ENCODE data around the gene PPIP5K2.

The PPIP5K2 gene

DNA sequence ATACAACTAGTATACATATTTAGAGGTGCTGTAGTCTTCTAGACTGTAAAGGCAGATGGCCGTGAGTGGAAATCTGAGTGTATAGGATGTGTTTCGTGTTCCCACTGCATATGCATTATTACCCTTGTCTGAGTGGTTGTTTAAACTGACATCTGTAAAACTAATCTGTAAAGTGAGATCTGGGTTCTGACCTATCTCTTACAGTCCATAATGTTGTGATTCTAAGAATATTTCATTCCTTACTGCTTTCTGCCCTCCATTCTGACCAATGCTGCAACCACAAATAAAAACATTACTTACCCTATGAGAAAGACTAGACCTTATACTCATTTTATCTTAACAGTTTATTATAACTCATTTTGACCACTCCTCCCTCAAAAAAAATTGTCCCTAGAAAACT, 90.9 kb downstream of the PPIP5K2 start:
- no peak overlapping the region for H3K4me3 ChIP-seq (ENCODE audit: low read depth, low read length)
- no peak for DNase-seq (ENCODE audit: low read depth)
- TF ChIP-seq POLR2A (IDR thresholded peaks at IDR 0.05; ENCODE audit: extremely low read depth, insufficient read length) (no peak), MYC (IDR thresholded peaks at IDR 0.05; ENCODE audit: low read depth, low read length) (no peak)
- TF ChIP-seq, protein P1, sequence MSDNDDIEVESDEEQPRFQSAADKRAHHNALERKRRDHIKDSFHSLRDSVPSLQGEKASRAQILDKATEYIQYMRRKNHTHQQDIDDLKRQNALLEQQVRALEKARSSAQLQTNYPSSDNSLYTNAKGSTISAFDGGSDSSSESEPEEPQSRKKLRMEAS (IDR thresholded peaks at IDR 0.05; ENCODE audit: low read depth, low read length): no peak
- TF ChIP-seq, protein P2, sequence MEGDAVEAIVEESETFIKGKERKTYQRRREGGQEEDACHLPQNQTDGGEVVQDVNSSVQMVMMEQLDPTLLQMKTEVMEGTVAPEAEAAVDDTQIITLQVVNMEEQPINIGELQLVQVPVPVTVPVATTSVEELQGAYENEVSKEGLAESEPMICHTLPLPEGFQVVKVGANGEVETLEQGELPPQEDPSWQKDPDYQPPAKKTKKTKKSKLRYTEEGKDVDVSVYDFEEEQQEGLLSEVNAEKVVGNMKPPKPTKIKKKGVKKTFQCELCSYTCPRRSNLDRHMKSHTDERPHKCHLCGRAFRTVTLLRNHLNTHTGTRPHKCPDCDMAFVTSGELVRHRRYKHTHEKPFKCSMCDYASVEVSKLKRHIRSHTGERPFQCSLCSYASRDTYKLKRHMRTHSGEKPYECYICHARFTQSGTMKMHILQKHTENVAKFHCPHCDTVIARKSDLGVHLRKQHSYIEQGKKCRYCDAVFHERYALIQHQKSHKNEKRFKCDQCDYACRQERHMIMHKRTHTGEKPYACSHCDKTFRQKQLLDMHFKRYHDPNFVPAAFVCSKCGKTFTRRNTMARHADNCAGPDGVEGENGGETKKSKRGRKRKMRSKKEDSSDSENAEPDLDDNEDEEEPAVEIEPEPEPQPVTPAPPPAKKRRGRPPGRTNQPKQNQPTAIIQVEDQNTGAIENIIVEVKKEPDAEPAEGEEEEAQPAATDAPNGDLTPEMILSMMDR (IDR thresholded peaks at IDR 0.05; ENCODE audit: low read depth, low read length): no peak

DNA sequence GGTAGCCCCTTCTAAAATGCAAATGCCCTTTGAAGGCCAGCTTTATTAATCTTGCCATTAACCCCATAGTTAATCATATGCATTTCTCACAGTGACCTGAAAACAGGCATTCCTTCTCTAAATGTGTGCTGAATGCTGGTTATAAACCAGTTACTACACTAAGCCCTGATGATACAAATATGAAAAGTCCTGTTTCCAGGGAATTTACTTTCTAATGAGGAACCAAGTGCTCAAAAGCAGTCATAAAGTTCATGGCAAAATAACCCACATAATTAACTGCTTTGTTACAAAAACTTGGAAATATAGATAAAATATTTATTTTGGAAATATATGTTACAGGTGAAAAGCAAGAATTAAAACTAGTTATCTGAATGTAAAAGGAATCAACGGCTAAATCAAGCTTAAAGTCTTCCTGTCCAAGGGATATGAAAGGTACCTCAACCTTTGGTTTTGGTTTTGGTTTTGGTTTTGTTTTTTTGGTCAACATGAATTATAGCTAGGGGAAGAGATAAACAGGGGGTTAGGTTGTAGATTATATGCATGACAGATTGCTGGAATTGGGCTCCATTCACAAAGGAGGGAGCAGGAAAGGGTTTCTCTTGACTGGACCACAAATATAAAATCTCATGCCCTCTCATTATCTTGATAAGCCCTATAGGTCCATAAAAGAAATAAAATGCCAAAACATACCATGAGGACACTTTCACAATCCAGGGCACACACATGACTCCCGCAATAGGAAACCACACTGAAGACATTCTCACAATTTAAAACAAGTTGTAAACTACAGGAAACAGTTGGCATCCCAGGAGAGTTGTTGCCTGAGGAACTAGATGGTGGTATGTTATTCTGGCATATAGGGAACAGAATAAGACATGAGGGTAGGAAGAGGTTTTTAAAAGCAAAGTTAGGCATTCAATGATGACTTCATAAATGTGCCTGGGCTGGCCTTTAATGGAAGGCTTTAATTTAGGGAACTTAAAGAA, 91.8 kb downstream of the PPIP5K2 start:
- no peak; the same call in 1 of the 2 replicates for TF ChIP-seq MYC (IDR thresholded peaks at IDR 0.05; ENCODE audit: low read depth, low read length)
- TF ChIP-seq, protein P2 (IDR thresholded peaks at IDR 0.05; ENCODE audit: low read depth, low read length): no peak
- TF ChIP-seq, protein P1 (IDR thresholded peaks at IDR 0.05; ENCODE audit: low read depth, low read length): peak; percentile 43; the same call in 1 of the 2 replicates
- no peak for TF ChIP-seq POLR2A (IDR thresholded peaks at IDR 0.05; ENCODE audit: extremely low read depth, insufficient read length)
- no peak overlapping the region for H3K4me3 ChIP-seq (ENCODE audit: low read depth, low read length)

DNA sequence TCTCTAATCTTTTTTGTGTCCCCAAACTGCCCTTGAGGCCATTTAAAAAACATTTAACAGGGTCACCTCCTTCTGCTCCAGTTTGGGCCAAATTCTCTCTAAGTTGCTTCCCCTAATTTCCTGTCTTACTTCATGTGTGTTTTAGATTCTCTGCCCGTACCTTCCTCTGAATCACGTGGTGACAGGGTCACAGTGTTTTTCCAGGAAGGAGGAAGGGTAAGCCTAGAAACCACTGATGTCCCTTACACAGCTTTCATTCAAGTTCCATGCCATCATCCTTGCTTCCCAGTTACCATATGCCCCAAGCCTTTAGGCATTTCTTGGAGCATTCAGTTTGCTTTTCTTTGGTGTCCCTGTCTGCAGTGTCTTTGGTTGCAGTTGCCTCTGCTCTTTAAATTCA, 96.0 kb downstream of the PPIP5K2 start:
- DNase-seq (ENCODE audit: low read depth): no peak
- no peak overlapping the region for H3K4me3 ChIP-seq (ENCODE audit: low read depth, low read length)
- TF ChIP-seq, protein P2 (IDR thresholded peaks at IDR 0.05; ENCODE audit: low read depth, low read length): no peak
- TF ChIP-seq MYC (IDR thresholded peaks at IDR 0.05; ENCODE audit: low read depth, low read length) (no peak), POLR2A (IDR thresholded peaks at IDR 0.05; ENCODE audit: extremely low read depth, insufficient read length) (no peak)
- TF ChIP-seq, protein P1 (IDR thresholded peaks at IDR 0.05; ENCODE audit: low read depth, low read length): no peak

More for the DNA sequence above, 91.8 kb downstream of the PPIP5K2 start:
- peak; percentile 82 for DNase-seq (ENCODE audit: low read depth)

DNA sequence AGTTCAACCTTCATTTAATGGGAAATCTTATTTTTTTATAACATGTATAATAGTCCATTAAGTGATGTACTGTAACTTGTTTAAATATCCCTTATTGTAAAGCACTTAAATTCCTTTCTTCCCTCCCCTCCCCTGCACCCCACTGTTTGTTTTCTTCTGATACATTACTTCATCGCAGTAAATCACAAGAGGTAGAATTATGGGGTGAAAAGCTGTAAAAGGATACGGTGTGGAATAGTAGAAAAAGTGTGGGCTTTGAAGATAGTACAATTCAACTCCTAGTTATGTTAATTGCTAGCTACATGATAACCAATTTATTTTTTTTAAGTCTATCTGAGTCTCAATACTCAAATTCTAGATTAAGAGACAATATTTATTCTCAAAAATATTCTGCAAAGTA, 96.6 kb downstream of the PPIP5K2 start:
- no peak for DNase-seq (ENCODE audit: low read depth)
- H3K4me3 ChIP-seq (ENCODE audit: low read depth, low read length): no peak overlapping the region
- TF ChIP-seq POLR2A (IDR thresholded peaks at IDR 0.05; ENCODE audit: extremely low read depth, insufficient read length) (no peak), MYC (IDR thresholded peaks at IDR 0.05; ENCODE audit: low read depth, low read length) (no peak)
- TF ChIP-seq, protein P2 (IDR thresholded peaks at IDR 0.05; ENCODE audit: low read depth, low read length): no peak

DNA sequence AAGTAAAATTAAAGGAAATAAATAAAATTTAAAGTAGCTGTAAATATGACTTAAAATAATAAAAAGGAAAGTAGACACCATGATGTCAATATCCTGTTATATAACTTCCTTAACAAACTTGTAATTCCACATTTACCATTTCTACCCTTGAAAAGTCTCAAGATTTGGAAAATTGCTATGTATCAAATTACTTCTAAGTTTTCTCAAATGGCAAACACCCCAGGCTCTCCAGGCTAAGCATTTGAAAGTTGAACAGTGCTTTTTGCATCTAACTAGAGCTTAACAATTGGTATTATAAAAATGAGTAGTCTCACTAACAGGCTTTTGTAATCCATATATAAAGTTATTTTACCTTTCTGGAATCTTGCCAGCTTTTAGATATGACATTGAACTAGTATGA, 97.0 kb downstream of the PPIP5K2 start:
- H3K4me3 ChIP-seq (ENCODE audit: low read depth, low read length): no peak overlapping the region
- no peak for DNase-seq (ENCODE audit: low read depth)
- TF ChIP-seq MYC (IDR thresholded peaks at IDR 0.05; ENCODE audit: low read depth, low read length) (no peak), POLR2A (IDR thresholded peaks at IDR 0.05; ENCODE audit: extremely low read depth, insufficient read length) (no peak)
- TF ChIP-seq, protein P2 (IDR thresholded peaks at IDR 0.05; ENCODE audit: low read depth, low read length): no peak
